HG03097 (cell line): ENCODE measurements around the gene NFKBIE.

Source experiments
- ATAC-seq: cut with Tn5 transposase; IDR thresholded peaks from one replicate; pipeline ENCODE4 v1.9.1; 2021; ENCODE audit not compliant: unreplicated experiment, low FRiP score

Gene NFKBIE

GRCh38 chr6:44298055-44298803 is 32.9 kb upstream of the NFKBIE start:
- no peak for ATAC-seq

DNA sequence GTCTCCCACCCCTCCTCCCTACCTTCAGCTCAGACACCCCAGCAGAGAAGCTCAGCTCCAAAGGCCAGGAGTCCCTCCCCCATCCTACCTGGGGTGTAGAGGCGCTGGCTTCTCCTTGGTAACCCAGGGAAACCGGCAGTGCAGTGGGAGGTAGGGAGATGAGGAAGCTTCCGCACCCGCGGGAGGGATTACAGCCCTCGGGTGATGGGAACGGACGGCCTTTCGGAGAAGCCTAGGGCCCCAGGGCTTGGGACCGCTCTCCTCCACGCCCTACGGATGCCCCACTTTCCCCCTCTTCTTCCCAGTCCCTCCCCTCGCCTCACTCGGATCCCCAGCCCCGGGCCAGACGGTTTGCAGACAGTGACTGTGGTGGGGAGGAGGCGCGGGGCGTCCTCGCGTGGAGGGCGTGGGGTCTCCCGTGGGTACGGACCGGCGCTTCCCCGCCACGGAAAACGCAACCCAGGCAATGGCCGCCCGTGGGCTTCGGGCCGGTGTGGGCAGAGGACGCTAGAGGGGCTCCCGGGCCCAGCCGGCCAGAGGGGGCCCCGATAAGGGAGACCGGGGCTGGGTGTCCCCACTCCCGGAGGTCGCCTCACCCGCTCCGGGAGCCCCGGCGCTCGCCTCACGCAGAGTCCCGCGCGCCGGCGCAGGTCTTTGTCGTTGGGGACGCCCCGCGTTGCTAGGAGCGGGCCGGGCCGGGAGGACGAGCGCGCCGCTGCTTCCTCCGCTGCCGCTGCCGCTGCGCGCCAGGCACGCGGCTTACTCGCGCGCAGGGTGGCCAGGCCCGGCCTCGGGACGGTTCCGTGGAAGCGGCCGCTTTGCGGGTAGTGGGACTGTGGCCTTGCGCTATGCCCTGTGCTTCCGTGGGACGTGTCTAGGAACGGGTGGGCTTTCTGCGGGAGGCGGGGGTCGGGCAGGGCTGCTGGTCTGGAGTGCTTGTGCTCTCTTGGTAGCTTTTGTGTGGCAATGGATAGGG is 32.0 kb upstream of the NFKBIE start:
- no peak for ATAC-seq

- ATAC-seq, result no peak
Observed at GRCh38 chr6:44294832-44295791, 29.8 kb upstream of the NFKBIE start.

- ATAC-seq, result no peak
Observed at GRCh38 chr6:44292661-44293365, 27.5 kb upstream of the NFKBIE start.

DNA sequence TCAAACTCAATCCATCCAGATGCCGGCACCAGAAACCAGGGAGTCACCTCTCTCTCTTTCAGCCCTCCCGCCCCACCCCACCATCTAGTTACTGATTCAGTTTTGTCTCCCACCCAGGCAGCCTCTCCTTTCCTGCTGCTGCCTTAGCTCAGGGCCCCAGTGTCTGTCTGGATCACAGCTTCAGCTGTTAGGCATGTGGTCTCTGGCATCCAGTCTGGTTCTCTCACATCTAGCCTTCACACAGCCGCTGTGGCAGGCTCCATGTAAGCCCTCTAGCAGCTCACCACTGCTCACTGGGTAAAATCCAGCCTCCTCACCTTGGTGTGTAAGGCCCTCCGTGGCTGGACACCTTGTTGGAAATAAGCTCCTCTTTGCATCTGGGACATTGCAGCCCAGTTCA is 26.5 kb upstream of the NFKBIE start:
- no peak for ATAC-seq

- ATAC-seq, result no peak
Observed at GRCh38 chr6:44289726-44290260, 24.4 kb upstream of the NFKBIE start.

DNA sequence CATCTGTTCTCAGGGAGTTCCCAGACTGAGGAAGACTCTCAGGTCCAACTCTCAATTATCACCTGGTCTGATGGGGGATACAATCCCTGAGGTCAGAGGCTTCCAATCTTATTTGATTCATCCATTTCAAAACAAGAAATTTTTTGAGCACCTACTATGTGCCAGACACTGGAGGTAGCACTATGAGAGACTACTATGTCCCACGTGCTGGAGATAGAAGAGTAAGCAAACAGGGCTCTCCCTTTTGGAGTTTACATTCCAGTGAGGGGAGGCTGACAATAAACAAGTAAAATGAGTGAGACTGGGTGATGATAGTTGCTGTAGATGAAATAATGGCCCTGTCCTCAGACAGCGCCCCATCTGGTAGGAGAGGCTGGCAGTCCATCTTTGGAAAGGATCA is 21.4 kb upstream of the NFKBIE start:
- no peak for ATAC-seq

- ATAC-seq, result no peak
Observed at GRCh38 chr6:44286285-44286565, 20.9 kb upstream of the NFKBIE start.

DNA sequence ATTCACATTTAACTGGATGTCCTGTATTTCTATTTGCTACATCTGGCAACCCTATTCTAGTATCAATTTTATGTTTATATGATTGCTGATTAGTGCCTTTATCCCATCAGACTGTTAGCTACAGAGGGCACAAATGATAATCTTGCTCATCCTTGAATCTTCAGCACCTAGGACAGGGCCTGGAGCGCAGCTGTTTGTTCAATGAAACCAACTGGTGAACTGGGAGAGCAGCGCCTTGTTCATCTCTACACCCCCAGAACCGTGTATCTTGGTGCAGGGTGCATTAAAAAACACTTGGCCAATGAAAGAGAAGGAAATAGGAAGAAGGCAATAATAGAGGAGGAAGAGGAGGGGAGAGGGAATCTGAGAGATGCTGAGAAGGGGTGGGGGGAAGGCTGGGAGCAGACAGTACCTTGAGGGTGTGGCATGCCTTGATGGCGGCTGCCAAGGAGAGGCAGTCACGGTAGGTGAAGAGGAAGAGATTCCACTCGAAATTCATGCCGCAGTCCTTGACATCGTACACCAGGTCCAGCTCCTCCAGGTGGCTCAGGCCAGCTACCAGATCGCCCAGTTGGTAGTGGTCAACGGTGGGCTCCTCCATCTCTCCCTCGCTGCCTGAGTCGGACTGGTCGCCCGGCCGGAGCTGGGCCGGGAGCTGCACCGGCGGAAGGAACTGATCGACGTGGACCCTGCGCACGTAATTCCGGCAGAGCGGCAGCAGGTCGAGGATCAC is 20.4 kb upstream of the NFKBIE start:
- no peak for ATAC-seq

- no peak for ATAC-seq
Observed at GRCh38 chr6:44284867-44285266, 19.5 kb upstream of the NFKBIE start.

DNA sequence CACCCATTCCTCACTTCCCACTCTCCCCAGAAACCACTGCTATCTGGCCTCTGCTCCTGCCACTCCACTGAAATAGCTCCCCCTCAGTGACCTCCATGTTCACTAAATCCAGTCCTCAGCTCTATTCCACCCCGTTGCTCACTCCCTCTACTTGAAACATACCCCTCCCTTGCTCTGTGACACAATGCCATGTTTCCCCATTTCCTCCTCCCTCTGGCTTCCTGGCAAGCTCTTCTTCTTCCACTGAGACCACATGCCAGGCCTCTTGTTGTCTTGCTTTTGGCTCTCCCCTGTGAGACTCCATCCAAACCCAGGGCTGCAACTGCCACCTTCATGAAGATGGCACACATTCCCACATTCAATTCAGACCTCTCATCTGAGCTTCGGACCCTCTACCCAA is 18.8 kb upstream of the NFKBIE start:
- no peak for ATAC-seq

DNA sequence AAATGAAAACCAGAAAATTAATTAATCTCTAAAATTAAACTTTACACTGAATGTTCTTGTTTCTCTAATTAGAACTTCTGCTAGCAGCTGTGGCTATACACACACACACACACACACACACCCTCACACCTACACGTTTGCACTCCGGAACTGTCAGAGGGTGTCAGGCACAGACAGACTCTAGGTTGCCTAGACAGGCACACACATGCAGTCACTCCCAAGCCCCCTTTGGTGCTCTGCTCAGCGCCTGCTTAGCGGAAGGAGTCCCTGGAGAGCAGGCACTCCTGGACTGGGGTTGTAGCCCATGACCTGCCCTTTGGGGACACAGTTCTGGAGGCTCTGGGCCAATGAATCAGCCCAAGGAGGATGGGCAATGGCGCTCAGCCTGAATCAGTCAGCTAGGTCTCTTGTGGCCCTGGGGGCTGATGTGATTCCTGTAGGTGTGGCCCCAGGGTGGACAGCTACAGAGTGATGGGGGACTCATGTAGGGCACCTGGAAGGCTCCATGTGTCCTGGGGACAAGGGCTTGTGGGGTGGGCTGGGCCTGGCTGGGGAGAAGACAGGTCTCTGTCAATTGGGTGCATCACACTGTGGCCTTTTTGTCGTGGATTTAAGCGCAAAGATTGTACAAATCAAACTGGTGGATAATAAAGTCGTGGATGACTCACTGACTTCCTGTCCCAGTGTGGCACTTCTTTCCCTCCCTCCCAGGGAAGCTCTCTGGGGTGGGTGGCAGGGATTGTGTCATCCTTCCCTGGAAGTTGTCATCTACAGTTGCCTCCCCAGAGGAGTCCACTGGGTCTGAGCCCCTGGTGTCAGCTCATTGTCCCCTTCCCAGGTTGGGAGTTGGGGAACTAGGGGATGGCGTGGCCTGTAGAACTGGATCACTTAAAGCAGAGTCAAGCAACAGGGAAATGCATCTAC is 13.7 kb upstream of the NFKBIE start:
- no peak for ATAC-seq

GRCh38 chr6:44278315-44278714 is 13.0 kb upstream of the NFKBIE start:
- no peak for ATAC-seq

- ATAC-seq, result no peak
Observed at GRCh38 chr6:44277763-44278162, 12.4 kb upstream of the NFKBIE start.

DNA sequence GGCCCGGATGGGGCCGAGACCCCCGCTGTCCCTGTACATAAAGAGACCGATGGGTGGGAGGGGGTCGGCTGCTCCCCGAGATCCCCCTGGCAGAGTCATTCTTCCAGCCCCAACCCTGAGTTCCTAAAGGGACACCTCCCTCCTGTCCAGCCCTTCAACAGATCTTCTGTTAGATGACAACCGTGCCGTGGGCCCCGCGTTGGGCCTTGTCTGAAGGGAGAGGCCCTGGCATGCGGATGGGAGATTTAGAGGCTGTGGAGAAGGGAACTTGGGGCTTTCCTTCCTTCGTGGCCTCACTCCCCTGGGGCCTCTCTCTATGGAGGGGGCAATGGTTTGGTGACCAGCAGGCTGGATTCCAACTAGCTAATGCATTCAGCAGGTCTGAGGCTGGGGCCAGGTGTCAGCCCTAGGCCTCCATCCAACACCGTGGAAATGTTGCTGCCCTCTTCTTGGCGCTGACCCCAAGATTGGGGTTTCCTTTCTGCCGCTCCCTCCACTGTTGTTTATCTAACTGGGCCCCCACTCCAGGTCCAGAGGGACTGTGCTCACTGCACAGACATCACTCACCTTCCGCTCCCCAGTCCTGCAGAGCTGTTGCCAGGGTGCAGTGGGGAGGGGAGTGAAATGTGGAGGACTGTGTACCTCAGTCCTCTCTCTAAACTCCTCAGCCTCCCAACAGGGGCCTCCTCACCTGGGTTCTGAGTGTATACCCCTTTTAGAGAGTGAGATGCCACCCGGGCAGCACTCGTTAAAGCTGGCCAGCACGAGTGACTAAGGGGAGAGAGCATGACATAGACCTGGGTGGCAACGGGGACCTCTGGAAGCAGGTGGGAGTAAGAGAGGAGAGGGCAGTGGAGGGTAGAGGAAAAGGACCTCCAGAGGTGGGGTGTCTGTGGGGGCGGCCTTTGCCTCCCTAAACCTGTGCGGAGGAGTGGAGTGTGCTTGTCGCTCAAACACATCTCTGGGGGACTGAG is 11.6 kb upstream of the NFKBIE start:
- no peak for ATAC-seq

DNA sequence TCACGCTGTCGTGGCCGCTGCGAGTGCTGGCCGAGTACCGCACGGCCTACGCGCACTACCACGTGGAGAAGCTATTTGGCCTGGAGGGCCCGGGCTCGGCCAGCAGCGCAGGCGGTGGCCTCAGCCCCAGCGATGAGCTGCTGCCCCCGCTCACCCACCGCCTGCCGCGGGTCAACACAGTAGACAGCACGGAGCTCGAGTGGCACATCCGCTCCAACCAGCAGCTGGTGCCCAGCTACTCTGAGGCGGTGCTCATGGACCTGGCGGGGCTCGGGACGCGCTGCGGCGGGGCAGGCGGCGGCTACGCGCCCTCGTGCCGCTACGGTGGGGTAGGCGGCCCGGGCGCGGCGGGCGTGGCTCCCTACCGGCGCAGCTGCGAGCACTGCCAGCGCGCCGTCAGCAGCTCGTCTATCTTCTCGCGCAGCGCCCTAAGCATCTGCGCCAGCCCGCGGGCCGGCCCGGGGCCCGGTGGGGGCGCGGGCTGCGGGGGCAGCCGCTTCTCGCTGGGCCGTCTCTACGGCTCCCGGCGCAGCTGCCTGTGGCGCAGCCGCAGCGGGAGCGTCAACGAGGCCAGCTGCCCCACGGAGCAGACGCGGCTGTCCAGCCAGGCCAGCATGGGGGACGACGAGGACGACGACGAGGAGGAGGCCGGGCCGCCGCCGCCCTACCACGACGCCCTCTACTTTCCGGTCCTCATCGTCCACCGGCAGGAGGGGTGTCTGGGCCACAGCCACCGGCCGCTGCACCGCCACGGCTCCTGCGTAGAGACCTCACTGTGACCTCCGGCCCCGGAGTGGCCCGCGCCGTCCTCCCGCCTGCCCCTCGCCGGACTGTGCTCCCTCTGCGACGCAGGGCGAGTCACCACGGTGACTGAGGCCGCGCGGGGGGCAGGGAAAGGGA is 10.6 kb upstream of the NFKBIE start:
- no peak for ATAC-seq
